HepG2 (cell line): ENCODE data around the gene FRMD4A.

ENCODE experiments used
- ATF2 ChIP-seq: sonication (generic); formaldehyde crosslinking; IDR thresholded peaks from 2 replicates; pipeline ENCODE4 v1.4.0; 2020; ENCODE audit warnings: missing genetic modification reagents
- BCL3 ChIP-seq: sonication (generic); formaldehyde crosslinking; IDR thresholded peaks from 2 replicates; pipeline ENCODE4 v1.5.1; 2020; ENCODE audit warnings: mild to moderate bottlenecking, missing genetic modification reagents, moderate library complexity
- BCLAF1 ChIP-seq: fragments of 450-650 bp; IDR thresholded peaks from 2 replicates; pipeline ENCODE4 v1.6.1; 2017; ENCODE audit warnings: mild to moderate bottlenecking
- BRD4 ChIP-seq: sonication (generic); formaldehyde crosslinking; IDR thresholded peaks from 2 replicates; pipeline ENCODE4 v1.4.0; 2020; ENCODE audit warnings: missing genetic modification reagents
- CREM ChIP-seq, 2 experiments: sonication (generic) in 1 of 2; formaldehyde crosslinking in 1 of 2; IDR thresholded peaks; 2 replicates each; pipeline versions ENCODE4 v1.4.0 to v1.6.1; 2016 to 2020; ENCODE audit warnings: antibody characterized with exemption in 1 of 2, mild to moderate bottlenecking in 1 of 2, missing genetic modification reagents in 1 of 2
- CTCF ChIP-seq: sonication (generic); formaldehyde crosslinking; IDR thresholded peaks from 2 replicates; pipeline ENCODE4 v1.5.0; 2020; ENCODE audit warnings: mild to moderate bottlenecking, missing genetic modification reagents, moderate library complexity
- ELK4 ChIP-seq: sonication (generic); formaldehyde crosslinking; IDR thresholded peaks from 2 replicates; pipeline ENCODE4 v1.9.0; 2021; ENCODE audit warnings: missing genetic modification reagents, borderline replicate concordance
- FOXK2 ChIP-seq: fragments of 450-650 bp; IDR thresholded peaks from 2 replicates; pipeline ENCODE4 v1.6.1; 2016
- NPAS2 ChIP-seq: sonication (generic); formaldehyde crosslinking; IDR thresholded peaks from 2 replicates; pipeline ENCODE4 v1.8.0; 2022; ENCODE audit warnings: mild to moderate bottlenecking, missing genetic modification reagents, borderline replicate concordance
- RNF2 ChIP-seq: fragments of 450-650 bp; conservative IDR thresholded peaks from 2 replicates; pipeline ENCODE4 v1.6.1; 2016; ENCODE audit warnings: low read depth
- USF2 ChIP-seq, 2 experiments: sonication (generic) in 1 of 2; formaldehyde crosslinking in 1 of 2; IDR thresholded peaks; 2 replicates each; pipeline versions ENCODE4 v1.5.1 to v1.6.1; 2011 to 2020; ENCODE audit warnings: borderline replicate concordance in 1 of 2, low read depth in 1 of 2, low read length in 1 of 2, mild to moderate bottlenecking in 1 of 2, missing genetic modification reagents in 1 of 2, moderate library complexity in 1 of 2
- ZNF274 ChIP-seq: sonication (generic); formaldehyde crosslinking; IDR thresholded peaks from 2 replicates; pipeline ENCODE4 v1.5.1; 2020; ENCODE audit warnings: mild to moderate bottlenecking, missing genetic modification reagents
- ZNF407 ChIP-seq: sonication (generic); formaldehyde crosslinking; IDR thresholded peaks from one replicate; pipeline ENCODE4 v1.5.1; 2020; ENCODE audit warnings: mild to moderate bottlenecking, missing genetic modification reagents; ENCODE audit errors: not compliant biosample characterization
- ZNF850 ChIP-seq: sonication (generic); formaldehyde crosslinking; conservative IDR thresholded peaks from 2 replicates; pipeline ENCODE4 v1.9.0; 2021; ENCODE audit warnings: mild to moderate bottlenecking, missing genetic modification reagents

GRCh38 chr10:14160299-14160698 is 170.4 kb downstream of the FRMD4A start:
- TF ChIP-seq ZNF274 (CRISPR knock-in tag) (no peak), ZNF407 (CRISPR knock-in tag) (no peak), USF2 (IDR thresholded peaks at IDR 0.05; ENCODE audit: low read depth, low read length) (no peak), USF2 (CRISPR knock-in tag; IDR thresholded peaks at IDR 0.05; ENCODE audit: borderline replicate concordance) (no peak), RNF2 (no peak), CREM (IDR thresholded peaks at IDR 0.05) (no peak), CREM (CRISPR knock-in tag; IDR thresholded peaks at IDR 0.05) (no peak), ELK4 (CRISPR knock-in tag) (no peak), ZNF850 (no peak), BCLAF1 (no peak), CTCF (CRISPR knock-in tag) (no peak), NPAS2 (CRISPR knock-in tag) (no peak), ATF2 (CRISPR knock-in tag) (no peak), BCL3 (CRISPR knock-in tag) (no peak), FOXK2 (no peak), BRD4 (CRISPR knock-in tag) (no peak)
